GM12878 (cell line): ENCODE data around the gene MRPS21. TPM values are rescaled to one million over a fixed set of nuclear protein-coding genes. Genes with fewer than 3 reads are reported as not detected.

Experiments
- BRCA1 ChIP-seq: IDR thresholded peaks from 2 replicates; pipeline ENCODE4 v1.6.1; 2011; ENCODE audit warnings: low read depth, low read length, improper control_type of control experiment
- ETV6 ChIP-seq, 2 experiments: fragments of 450-650 bp in 1 of 2; IDR thresholded peaks in 1 of 2; conservative IDR thresholded peaks in 1 of 2; 2 replicates each; pipeline ENCODE4 v1.6.1; 2014; ENCODE audit warnings: antibody characterized with exemption in 1 of 2, borderline replicate concordance in 1 of 2, low read depth in 1 of 2, mild to moderate bottlenecking in 1 of 2, moderate library complexity in 1 of 2
- FOS ChIP-seq: IDR thresholded peaks from 3 replicates; pipeline ENCODE4 v1.6.1; 2011; ENCODE audit warnings: borderline replicate concordance; ENCODE audit not compliant: insufficient read length; ENCODE audit errors: extremely low read depth
- HCFC1 ChIP-seq: fragments of 150-350 bp; IDR thresholded peaks from 2 replicates; pipeline ENCODE4 v1.6.1; 2014; ENCODE audit warnings: low read length
- NR2C1 ChIP-seq: fragments of 450-650 bp; IDR thresholded peaks from 2 replicates; pipeline ENCODE4 v1.6.1; 2017; ENCODE audit warnings: antibody characterized with exemption, mild to moderate bottlenecking, moderate library complexity
- SMAD5 ChIP-seq: IDR thresholded peaks from 2 replicates; pipeline ENCODE4 v1.6.1; 2016; ENCODE audit warnings: antibody characterized with exemption, low read depth
- SRF ChIP-seq, 2 experiments: IDR thresholded peaks; 2 replicates each; pipeline ENCODE4 v1.6.1; 2011; ENCODE audit warnings: low read depth in 2 of 2, low read length in 2 of 2, mild to moderate bottlenecking in 1 of 2, moderate library complexity in 1 of 2
- ZZZ3 ChIP-seq: IDR thresholded peaks from 2 replicates; pipeline ENCODE4 v1.6.1; 2011; ENCODE audit warnings: low read depth; ENCODE audit not compliant: control insufficient read depth, insufficient read length
- polyA plus RNA-seq, 11 experiments: library from polyadenylated mRNA; depleted of rRNA in 4 of 11; unstranded in 6 of 11; stranded (reverse) in 5 of 11; fragments of >200 nt; fragmentation: Nextera tagmentation in 4 of 11; fragmentation: Illumina TruSeq in 1 of 11; extraction: Ambion mirVana in 4 of 11; extraction: Trizol in 1 of 11; gene quantifications; 1 replicate in 1 of 11; 2 replicates in 10 of 11; pipeline versions ENCODE4 v1.2.1 to v1.2.3, GENCODE V29; 2011 to 2016; ENCODE audit warnings: inconsistent platforms in 2 of 11, missing spikeins in 2 of 11, low read depth in 1 of 11
- total RNA-seq, 4 experiments: library from RNA; depleted of rRNA in 3 of 4; stranded (reverse); fragments of >200 nt in 3 of 4; fragmentation: Illumina TruSeq in 1 of 4; extraction: Trizol in 1 of 4; gene quantifications; 2 replicates each; pipeline versions ENCODE4 v1.2.1 to v1.2.3, GENCODE V29; 2013 to 2021
- TF ChIP-seq, protein P1 (sequence below): fragments of 450-650 bp; IDR thresholded peaks from 2 replicates; pipeline ENCODE4 v1.6.1; 2017; ENCODE audit warnings: mild to moderate bottlenecking, low read depth, inconsistent platforms; ENCODE audit not compliant: poor library complexity, severe bottlenecking
- TF ChIP-seq, protein P2 (sequence below): fragments of 450-650 bp; IDR thresholded peaks from 2 replicates; pipeline ENCODE4 v1.6.1; 2018; ENCODE audit warnings: borderline replicate concordance, mild to moderate bottlenecking; ENCODE audit not compliant: partially characterized antibody
- TF ChIP-seq, protein P3 (sequence below): fragments of 450-650 bp; IDR thresholded peaks from 2 replicates; pipeline ENCODE4 v1.6.1; 2016; ENCODE audit warnings: mild to moderate bottlenecking
- TF ChIP-seq, protein P4 (sequence below): IDR thresholded peaks from 2 replicates; pipeline ENCODE4 v1.6.1; 2012; ENCODE audit warnings: mild to moderate bottlenecking, low read depth, low read length
- TF ChIP-seq, protein P5 (sequence below): fragments of 450-650 bp; IDR thresholded peaks from 2 replicates; pipeline ENCODE4 v1.6.1; 2016; ENCODE audit warnings: mild to moderate bottlenecking
- TF ChIP-seq, protein P6 (sequence below): fragments of 150-350 bp; IDR thresholded peaks from 2 replicates; pipeline ENCODE4 v1.6.1; 2014; ENCODE audit warnings: mild to moderate bottlenecking, low read depth, low read length
- TF ChIP-seq, protein P7 (sequence below): fragments of 450-650 bp; IDR thresholded peaks from 2 replicates; pipeline ENCODE4 v1.6.1; 2014; ENCODE audit warnings: mild to moderate bottlenecking

MRPS21 gene
- total and polyA plus RNA-seq, 10 of the 15 experiments (the other 5 are each of a cell fraction or from before 2014, with no cell fraction given): 69.4 to 275 (median 103) TPM

DNA sequence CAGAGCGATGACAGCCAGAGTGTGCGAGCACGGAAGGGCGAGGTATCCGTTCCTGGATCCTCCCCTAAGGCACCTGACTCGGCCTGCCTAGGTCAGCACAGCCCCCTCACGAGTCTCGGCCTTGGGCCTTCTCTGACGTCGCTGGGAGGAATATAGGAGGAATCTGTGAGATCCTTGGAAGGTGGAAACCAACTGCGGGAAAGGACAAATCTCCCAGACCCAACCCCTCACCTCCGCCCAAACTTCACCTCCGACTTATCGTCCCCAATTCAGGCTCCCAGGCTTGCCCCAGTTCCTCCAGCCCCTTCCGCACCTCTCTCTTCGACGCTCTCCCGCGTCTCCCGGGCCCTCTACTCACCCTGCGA, 25.3 kb upstream of the MRPS21 start (continued):
- TF ChIP-seq, protein P1, sequence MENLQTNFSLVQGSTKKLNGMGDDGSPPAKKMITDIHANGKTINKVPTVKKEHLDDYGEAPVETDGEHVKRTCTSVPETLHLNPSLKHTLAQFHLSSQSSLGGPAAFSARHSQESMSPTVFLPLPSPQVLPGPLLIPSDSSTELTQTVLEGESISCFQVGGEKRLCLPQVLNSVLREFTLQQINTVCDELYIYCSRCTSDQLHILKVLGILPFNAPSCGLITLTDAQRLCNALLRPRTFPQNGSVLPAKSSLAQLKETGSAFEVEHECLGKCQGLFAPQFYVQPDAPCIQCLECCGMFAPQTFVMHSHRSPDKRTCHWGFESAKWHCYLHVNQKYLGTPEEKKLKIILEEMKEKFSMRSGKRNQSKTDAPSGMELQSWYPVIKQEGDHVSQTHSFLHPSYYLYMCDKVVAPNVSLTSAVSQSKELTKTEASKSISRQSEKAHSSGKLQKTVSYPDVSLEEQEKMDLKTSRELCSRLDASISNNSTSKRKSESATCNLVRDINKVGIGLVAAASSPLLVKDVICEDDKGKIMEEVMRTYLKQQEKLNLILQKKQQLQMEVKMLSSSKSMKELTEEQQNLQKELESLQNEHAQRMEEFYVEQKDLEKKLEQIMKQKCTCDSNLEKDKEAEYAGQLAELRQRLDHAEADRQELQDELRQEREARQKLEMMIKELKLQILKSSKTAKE: no peak
- TF ChIP-seq ZZZ3 (no peak), NR2C1 (no peak), HCFC1 (no peak), FOS (no peak), SMAD5 (no peak), SRF (IDR thresholded peaks at IDR 0.05; ENCODE audit: low read depth in 2 of 2, low read length in 2 of 2) (no peak), ETV6 (conservative IDR thresholded peaks at IDR 0.05 in 1 of 2, IDR thresholded peaks at IDR 0.05 in 1 of 2; ENCODE audit: borderline replicate concordance in 1 of 2, low read depth in 1 of 2) (no peak), BRCA1 (no peak)
- TF ChIP-seq, protein P2, sequence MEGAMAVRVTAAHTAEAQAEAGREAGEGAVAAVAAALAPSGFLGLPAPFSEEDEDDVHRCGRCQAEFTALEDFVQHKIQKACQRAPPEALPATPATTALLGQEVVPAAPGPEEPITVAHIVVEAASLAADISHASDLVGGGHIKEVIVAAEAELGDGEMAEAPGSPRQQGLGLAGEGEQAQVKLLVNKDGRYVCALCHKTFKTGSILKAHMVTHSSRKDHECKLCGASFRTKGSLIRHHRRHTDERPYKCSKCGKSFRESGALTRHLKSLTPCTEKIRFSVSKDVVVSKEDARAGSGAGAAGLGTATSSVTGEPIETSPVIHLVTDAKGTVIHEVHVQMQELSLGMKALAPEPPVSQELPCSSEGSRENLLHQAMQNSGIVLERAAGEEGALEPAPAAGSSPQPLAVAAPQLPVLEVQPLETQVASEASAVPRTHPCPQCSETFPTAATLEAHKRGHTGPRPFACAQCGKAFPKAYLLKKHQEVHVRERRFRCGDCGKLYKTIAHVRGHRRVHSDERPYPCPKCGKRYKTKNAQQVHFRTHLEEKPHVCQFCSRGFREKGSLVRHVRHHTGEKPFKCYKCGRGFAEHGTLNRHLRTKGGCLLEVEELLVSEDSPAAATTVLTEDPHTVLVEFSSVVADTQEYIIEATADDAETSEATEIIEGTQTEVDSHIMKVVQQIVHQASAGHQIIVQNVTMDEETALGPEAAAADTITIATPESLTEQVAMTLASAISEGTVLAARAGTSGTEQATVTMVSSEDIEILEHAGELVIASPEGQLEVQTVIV: no peak
- TF ChIP-seq, protein P3, sequence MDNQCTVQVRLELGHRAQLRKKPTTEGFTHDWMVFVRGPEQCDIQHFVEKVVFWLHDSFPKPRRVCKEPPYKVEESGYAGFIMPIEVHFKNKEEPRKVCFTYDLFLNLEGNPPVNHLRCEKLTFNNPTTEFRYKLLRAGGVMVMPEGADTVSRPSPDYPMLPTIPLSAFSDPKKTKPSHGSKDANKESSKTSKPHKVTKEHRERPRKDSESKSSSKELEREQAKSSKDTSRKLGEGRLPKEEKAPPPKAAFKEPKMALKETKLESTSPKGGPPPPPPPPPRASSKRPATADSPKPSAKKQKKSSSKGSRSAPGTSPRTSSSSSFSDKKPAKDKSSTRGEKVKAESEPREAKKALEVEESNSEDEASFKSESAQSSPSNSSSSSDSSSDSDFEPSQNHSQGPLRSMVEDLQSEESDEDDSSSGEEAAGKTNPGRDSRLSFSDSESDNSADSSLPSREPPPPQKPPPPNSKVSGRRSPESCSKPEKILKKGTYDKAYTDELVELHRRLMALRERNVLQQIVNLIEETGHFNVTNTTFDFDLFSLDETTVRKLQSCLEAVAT: no peak
- TF ChIP-seq, protein P4, sequence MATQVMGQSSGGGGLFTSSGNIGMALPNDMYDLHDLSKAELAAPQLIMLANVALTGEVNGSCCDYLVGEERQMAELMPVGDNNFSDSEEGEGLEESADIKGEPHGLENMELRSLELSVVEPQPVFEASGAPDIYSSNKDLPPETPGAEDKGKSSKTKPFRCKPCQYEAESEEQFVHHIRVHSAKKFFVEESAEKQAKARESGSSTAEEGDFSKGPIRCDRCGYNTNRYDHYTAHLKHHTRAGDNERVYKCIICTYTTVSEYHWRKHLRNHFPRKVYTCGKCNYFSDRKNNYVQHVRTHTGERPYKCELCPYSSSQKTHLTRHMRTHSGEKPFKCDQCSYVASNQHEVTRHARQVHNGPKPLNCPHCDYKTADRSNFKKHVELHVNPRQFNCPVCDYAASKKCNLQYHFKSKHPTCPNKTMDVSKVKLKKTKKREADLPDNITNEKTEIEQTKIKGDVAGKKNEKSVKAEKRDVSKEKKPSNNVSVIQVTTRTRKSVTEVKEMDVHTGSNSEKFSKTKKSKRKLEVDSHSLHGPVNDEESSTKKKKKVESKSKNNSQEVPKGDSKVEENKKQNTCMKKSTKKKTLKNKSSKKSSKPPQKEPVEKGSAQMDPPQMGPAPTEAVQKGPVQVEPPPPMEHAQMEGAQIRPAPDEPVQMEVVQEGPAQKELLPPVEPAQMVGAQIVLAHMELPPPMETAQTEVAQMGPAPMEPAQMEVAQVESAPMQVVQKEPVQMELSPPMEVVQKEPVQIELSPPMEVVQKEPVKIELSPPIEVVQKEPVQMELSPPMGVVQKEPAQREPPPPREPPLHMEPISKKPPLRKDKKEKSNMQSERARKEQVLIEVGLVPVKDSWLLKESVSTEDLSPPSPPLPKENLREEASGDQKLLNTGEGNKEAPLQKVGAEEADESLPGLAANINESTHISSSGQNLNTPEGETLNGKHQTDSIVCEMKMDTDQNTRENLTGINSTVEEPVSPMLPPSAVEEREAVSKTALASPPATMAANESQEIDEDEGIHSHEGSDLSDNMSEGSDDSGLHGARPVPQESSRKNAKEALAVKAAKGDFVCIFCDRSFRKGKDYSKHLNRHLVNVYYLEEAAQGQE: no peak
- TF ChIP-seq, protein P5, sequence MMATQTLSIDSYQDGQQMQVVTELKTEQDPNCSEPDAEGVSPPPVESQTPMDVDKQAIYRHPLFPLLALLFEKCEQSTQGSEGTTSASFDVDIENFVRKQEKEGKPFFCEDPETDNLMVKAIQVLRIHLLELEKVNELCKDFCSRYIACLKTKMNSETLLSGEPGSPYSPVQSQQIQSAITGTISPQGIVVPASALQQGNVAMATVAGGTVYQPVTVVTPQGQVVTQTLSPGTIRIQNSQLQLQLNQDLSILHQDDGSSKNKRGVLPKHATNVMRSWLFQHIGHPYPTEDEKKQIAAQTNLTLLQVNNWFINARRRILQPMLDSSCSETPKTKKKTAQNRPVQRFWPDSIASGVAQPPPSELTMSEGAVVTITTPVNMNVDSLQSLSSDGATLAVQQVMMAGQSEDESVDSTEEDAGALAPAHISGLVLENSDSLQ: peak; percentile 14; the same call in 1 of the 2 replicates
- TF ChIP-seq, protein P6, sequence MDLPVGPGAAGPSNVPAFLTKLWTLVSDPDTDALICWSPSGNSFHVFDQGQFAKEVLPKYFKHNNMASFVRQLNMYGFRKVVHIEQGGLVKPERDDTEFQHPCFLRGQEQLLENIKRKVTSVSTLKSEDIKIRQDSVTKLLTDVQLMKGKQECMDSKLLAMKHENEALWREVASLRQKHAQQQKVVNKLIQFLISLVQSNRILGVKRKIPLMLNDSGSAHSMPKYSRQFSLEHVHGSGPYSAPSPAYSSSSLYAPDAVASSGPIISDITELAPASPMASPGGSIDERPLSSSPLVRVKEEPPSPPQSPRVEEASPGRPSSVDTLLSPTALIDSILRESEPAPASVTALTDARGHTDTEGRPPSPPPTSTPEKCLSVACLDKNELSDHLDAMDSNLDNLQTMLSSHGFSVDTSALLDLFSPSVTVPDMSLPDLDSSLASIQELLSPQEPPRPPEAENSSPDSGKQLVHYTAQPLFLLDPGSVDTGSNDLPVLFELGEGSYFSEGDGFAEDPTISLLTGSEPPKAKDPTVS: no peak
- TF ChIP-seq, protein P7, sequence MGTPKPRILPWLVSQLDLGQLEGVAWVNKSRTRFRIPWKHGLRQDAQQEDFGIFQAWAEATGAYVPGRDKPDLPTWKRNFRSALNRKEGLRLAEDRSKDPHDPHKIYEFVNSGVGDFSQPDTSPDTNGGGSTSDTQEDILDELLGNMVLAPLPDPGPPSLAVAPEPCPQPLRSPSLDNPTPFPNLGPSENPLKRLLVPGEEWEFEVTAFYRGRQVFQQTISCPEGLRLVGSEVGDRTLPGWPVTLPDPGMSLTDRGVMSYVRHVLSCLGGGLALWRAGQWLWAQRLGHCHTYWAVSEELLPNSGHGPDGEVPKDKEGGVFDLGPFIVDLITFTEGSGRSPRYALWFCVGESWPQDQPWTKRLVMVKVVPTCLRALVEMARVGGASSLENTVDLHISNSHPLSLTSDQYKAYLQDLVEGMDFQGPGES: no peak
